Inferior parietal cortex (tissue), 1 donor: Measurements from ENCODE around the gene PIK3R5.

Experiments
- DNase-seq: peaks from one replicate; pipeline ENCODE4 v3.0.0-alpha.2; 2016; ENCODE audit errors: extremely low spot score

PIK3R5 gene

GRCh38 chr17:8924595-8924994 lies 40.9 kb downstream of the PIK3R5 start:
- no peak for DNase-seq

- DNase-seq, result no peak
Observed at GRCh38 chr17:8923762-8924161, 41.7 kb downstream of the PIK3R5 start.

- no peak for DNase-seq
Observed at GRCh38 chr17:8922928-8923327, 42.6 kb downstream of the PIK3R5 start.

GRCh38 chr17:8922451-8922850 lies 43.1 kb downstream of the PIK3R5 start:
- DNase-seq, result peak; percentile 29

GRCh38 chr17:8921147-8921546 lies 44.4 kb downstream of the PIK3R5 start:
- DNase-seq, result no peak

- DNase-seq, result no peak
Observed at GRCh38 chr17:8918807-8919465, 46.6 kb downstream of the PIK3R5 start.

GRCh38 chr17:8916466-8916865 lies 49.0 kb downstream of the PIK3R5 start:
- no peak for DNase-seq

- no peak for DNase-seq
Observed at GRCh38 chr17:8914554-8914953, 51.0 kb downstream of the PIK3R5 start.

- no peak for DNase-seq
Observed at GRCh38 chr17:8913879-8914278, 51.6 kb downstream of the PIK3R5 start.

GRCh38 chr17:8913091-8913490 lies 52.4 kb downstream of the PIK3R5 start:
- DNase-seq, result no peak

- no peak for DNase-seq
Observed at GRCh38 chr17:8912084-8912981, 53.2 kb downstream of the PIK3R5 start.

- DNase-seq, result no peak
Observed at GRCh38 chr17:8910969-8911604, 54.4 kb downstream of the PIK3R5 start.

- no peak for DNase-seq
Observed at GRCh38 chr17:8909586-8910270, 55.8 kb downstream of the PIK3R5 start.

GRCh38 chr17:8905331-8905730 lies 60.2 kb downstream of the PIK3R5 start:
- DNase-seq, result no peak

GRCh38 chr17:8904686-8905085 lies 60.8 kb downstream of the PIK3R5 start:
- no peak for DNase-seq

GRCh38 chr17:8904201-8904600 lies 61.3 kb downstream of the PIK3R5 start:
- no peak for DNase-seq

- DNase-seq, result no peak
Observed at GRCh38 chr17:8900626-8901585, 64.6 kb downstream of the PIK3R5 start.

GRCh38 chr17:8900207-8900606 lies 65.3 kb downstream of the PIK3R5 start:
- no peak for DNase-seq

- DNase-seq, result no peak
Observed at GRCh38 chr17:8898636-8899035, 66.9 kb downstream of the PIK3R5 start.

- DNase-seq, result no peak
Observed at GRCh38 chr17:8898126-8898525, 67.4 kb downstream of the PIK3R5 start.
